ACC112 (cell line): ENCODE data around the gene SLC2A13.
"Not testable (repeated sequence)": the region's sequence is repeated elsewhere in the genome, so short reads cannot be mapped to it uniquely, and the experiment has no call there.

ENCODE experiments used
- H2AFZ ChIP-seq: fragments of 200-600 bp; sonication (generic); one replicate; pipeline ENCODE4 v1.6.0; 2017; ENCODE audit warnings: antibody characterized with exemption, low read length; ENCODE audit not compliant: unreplicated experiment
- H3K27ac ChIP-seq: fragments of 200-600 bp; sonication (generic); 2 replicates; pipeline ENCODE4 v1.5.1; 2014; ENCODE audit warnings: low read depth, mild to moderate bottlenecking, antibody characterized with exemption, low read length, moderate library complexity
- H3K27me3 ChIP-seq: fragments of 200-600 bp; sonication (generic); 2 replicates; pipeline ENCODE4 v1.6.1; 2014; ENCODE audit warnings: mild to moderate bottlenecking, antibody characterized with exemption, low read length, moderate library complexity, mixed read lengths; ENCODE audit not compliant: insufficient read depth
- H3K36me3 ChIP-seq: fragments of 200-600 bp; sonication (generic); 2 replicates; pipeline ENCODE4 v1.6.1; 2016; ENCODE audit warnings: mild to moderate bottlenecking, antibody characterized with exemption, low read length, moderate library complexity, mixed read lengths; ENCODE audit not compliant: insufficient read depth
- H3K4me1 ChIP-seq: fragments of 200-600 bp; sonication (generic); one replicate; pipeline ENCODE4 v1.6.1; 2016; ENCODE audit warnings: low read length, mixed read lengths; ENCODE audit not compliant: insufficient read depth, unreplicated experiment, control insufficient read depth
- H3K4me3 ChIP-seq: fragments of 200-600 bp; sonication (generic); 2 replicates; pipeline ENCODE4 v1.5.1; 2014; ENCODE audit warnings: mild to moderate bottlenecking, low read depth, low read length
- H3K79me2 ChIP-seq: fragments of 200-600 bp; sonication (generic); one replicate; pipeline ENCODE4 v1.6.0; 2016; ENCODE audit warnings: low read length; ENCODE audit not compliant: control insufficient read depth, unreplicated experiment, insufficient read depth

SLC2A13 gene

GRCh38 chr12:39930101-39930500, 175.8 kb downstream of the SLC2A13 start:
- no peaks in the 10 kb centered on the region for H3K79me2 ChIP-seq
- H3K27ac ChIP-seq: no peak overlapping the region
- no peak overlapping the region for H3K4me3 ChIP-seq
- no peak overlapping the region for H2AFZ ChIP-seq
- H3K4me1 ChIP-seq: peaks cover 3% of the 10 kb centered on the region
- no peaks in the 10 kb centered on the region for H3K27me3 ChIP-seq
- no peaks in the 10 kb centered on the region for H3K36me3 ChIP-seq

GRCh38 chr12:39928181-39928899, 177.5 kb downstream of the SLC2A13 start:
- Histone ChIP-seq H3K27ac (no peak overlapping the region), H3K4me3 (no peak overlapping the region), H3K27me3 (no peaks in the 10 kb centered on the region), H3K4me1 (peaks cover 3% of the 10 kb centered on the region), H3K79me2 (no peaks in the 10 kb centered on the region), H2AFZ (no peak overlapping the region), H3K36me3 (no peaks in the 10 kb centered on the region)

GRCh38 chr12:39923364-39923763, 182.5 kb downstream of the SLC2A13 start:
- Histone ChIP-seq H2AFZ (no peak overlapping the region), H3K4me3 (no peak overlapping the region), H3K36me3 (no peaks in the 10 kb centered on the region), H3K27ac (no peak overlapping the region), H3K4me1 (peaks cover 3% of the 10 kb centered on the region), H3K27me3 (no peaks in the 10 kb centered on the region), H3K79me2 (no peaks in the 10 kb centered on the region)

GRCh38 chr12:39922598-39922997, 183.3 kb downstream of the SLC2A13 start:
- H2AFZ ChIP-seq, H3K79me2 ChIP-seq, H3K4me3 ChIP-seq, H3K4me1 ChIP-seq, H3K36me3 ChIP-seq, H3K27ac ChIP-seq, H3K27me3 ChIP-seq: not testable (repeated sequence)

GRCh38 chr12:39920647-39921046, 185.2 kb downstream of the SLC2A13 start:
- Histone ChIP-seq H3K36me3 (no peaks in the 10 kb centered on the region), H3K4me1 (no peaks in the 10 kb centered on the region), H3K27ac (no peak overlapping the region), H3K4me3 (no peak overlapping the region), H3K79me2 (no peaks in the 10 kb centered on the region), H3K27me3 (no peaks in the 10 kb centered on the region), H2AFZ (no peak overlapping the region)

GRCh38 chr12:39920222-39920621, 185.7 kb downstream of the SLC2A13 start:
- H3K27me3 ChIP-seq: no peaks in the 10 kb centered on the region
- no peak overlapping the region for H3K4me3 ChIP-seq
- no peaks in the 10 kb centered on the region for H3K4me1 ChIP-seq
- no peak overlapping the region for H2AFZ ChIP-seq
- H3K36me3 ChIP-seq: no peaks in the 10 kb centered on the region
- H3K79me2 ChIP-seq: no peaks in the 10 kb centered on the region
- H3K27ac ChIP-seq: no peak overlapping the region

- Histone ChIP-seq H3K4me3 (no peak overlapping the region), H2AFZ (no peak overlapping the region), H3K27ac (no peak overlapping the region), H3K4me1 (no peaks in the 10 kb centered on the region), H3K36me3 (no peaks in the 10 kb centered on the region), H3K27me3 (no peaks in the 10 kb centered on the region), H3K79me2 (no peaks in the 10 kb centered on the region)
These were observed 186.1 kb downstream of the SLC2A13 start for GRCh38 chr12:39919790-39920189.

- no peak overlapping the region for H2AFZ ChIP-seq
- no peak overlapping the region for H3K4me3 ChIP-seq
- H3K4me1 ChIP-seq: no peaks in the 10 kb centered on the region
- no peaks in the 10 kb centered on the region for H3K27me3 ChIP-seq
- no peak overlapping the region for H3K27ac ChIP-seq
- no peaks in the 10 kb centered on the region for H3K36me3 ChIP-seq
- no peaks in the 10 kb centered on the region for H3K79me2 ChIP-seq
These were observed 190.6 kb downstream of the SLC2A13 start for GRCh38 chr12:39915249-39915648.

- Histone ChIP-seq H3K4me3 (no peak overlapping the region), H3K27ac (no peak overlapping the region), H3K79me2 (no peaks in the 10 kb centered on the region), H3K4me1 (no peaks in the 10 kb centered on the region), H3K27me3 (no peaks in the 10 kb centered on the region), H3K36me3 (no peaks in the 10 kb centered on the region), H2AFZ (no peak overlapping the region)
These were observed 193.5 kb downstream of the SLC2A13 start for GRCh38 chr12:39912211-39912980.

- Histone ChIP-seq H2AFZ (no peak overlapping the region), H3K27ac (no peak overlapping the region), H3K27me3 (no peaks in the 10 kb centered on the region)
These were observed 199.6 kb downstream of the SLC2A13 start for GRCh38 chr12:39906237-39906636.

GRCh38 chr12:39905152-39905551, 200.7 kb downstream of the SLC2A13 start:
- Histone ChIP-seq H3K27ac (no peak overlapping the region), H3K79me2 (no peaks in the 10 kb centered on the region), H3K4me1 (no peaks in the 10 kb centered on the region), H3K27me3 (no peaks in the 10 kb centered on the region), H3K36me3 (no peaks in the 10 kb centered on the region), H2AFZ (no peak overlapping the region), H3K4me3 (no peak overlapping the region)

More at GRCh38 chr12:39906237-39906636, 199.6 kb downstream of the SLC2A13 start:
- H3K79me2 ChIP-seq: no peaks in the 10 kb centered on the region
- no peak overlapping the region for H3K4me3 ChIP-seq
- no peaks in the 10 kb centered on the region for H3K36me3 ChIP-seq
- H3K4me1 ChIP-seq: no peaks in the 10 kb centered on the region
